NT2/D1 (cell line): Measurements from ENCODE around the gene ZFHX3.

ENCODE experiments used
- DNase-seq: peaks from one replicate; pipeline ENCODE4 v3.0.0-alpha.2; 2011; ENCODE audit warnings: low read depth, low spot score
- H3K27me3 ChIP-seq: 2 replicates; pipeline ENCODE4 v1.6.0; 2011; ENCODE audit warnings: mild to moderate bottlenecking; ENCODE audit not compliant: insufficient read length, insufficient read depth
- H3K36me3 ChIP-seq: 2 replicates; pipeline ENCODE4 v1.6.1; 2011; ENCODE audit warnings: mild to moderate bottlenecking, low read length, mixed read lengths; ENCODE audit not compliant: insufficient read depth, insufficient read length
- H3K4me1 ChIP-seq: 2 replicates; pipeline ENCODE4 v1.5.1; 2011; ENCODE audit not compliant: insufficient read depth, insufficient read length
- H3K4me3 ChIP-seq: 2 replicates; pipeline ENCODE4 v1.5.1; 2011; ENCODE audit warnings: low read depth; ENCODE audit not compliant: insufficient read length
- H3K9ac ChIP-seq: 2 replicates; pipeline ENCODE4 v1.6.0; 2011; ENCODE audit warnings: low read depth; ENCODE audit not compliant: insufficient read length
- H3K9me3 ChIP-seq: 2 replicates; pipeline ENCODE4 v1.5.1; 2011; ENCODE audit warnings: mild to moderate bottlenecking, low read length; ENCODE audit not compliant: insufficient read depth
- SUZ12 ChIP-seq: IDR thresholded peaks from 2 replicates; pipeline ENCODE4 v1.6.1; 2011; ENCODE audit not compliant: insufficient read length, insufficient read depth; ENCODE audit errors: extremely low read depth
- YY1 ChIP-seq: IDR thresholded peaks from 2 replicates; pipeline ENCODE4 v1.6.1; 2011; ENCODE audit not compliant: insufficient read length, insufficient read depth
- ZNF274 ChIP-seq: IDR thresholded peaks from 2 replicates; pipeline ENCODE4 v1.6.1; 2011; ENCODE audit warnings: mild to moderate bottlenecking, low read depth, low read length

ZFHX3 gene

DNA sequence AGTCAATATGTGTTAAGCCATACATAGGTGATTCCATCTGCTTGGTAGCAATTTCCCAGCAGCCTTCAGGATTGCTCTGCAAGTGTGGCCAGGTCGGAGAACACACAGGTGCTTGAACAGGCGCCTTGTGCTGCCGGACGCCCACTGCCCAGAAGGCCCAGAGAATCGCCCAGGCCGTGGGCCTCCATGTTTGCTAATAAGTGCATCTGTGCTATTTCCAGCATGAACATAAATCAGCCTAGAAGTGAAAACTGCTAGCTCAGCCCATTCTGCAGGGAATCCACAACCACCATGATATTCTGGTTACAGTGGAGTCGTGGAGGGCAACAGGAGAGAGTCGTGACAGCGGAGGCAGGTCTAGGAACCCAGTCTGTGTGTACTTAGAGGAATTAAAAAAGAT is 78.1 kb downstream of the ZFHX3 start:
- Histone ChIP-seq H3K27me3 (no peaks in the 10 kb centered on the region), H3K4me1 (no peaks in the 10 kb centered on the region), H3K36me3 (no peaks in the 10 kb centered on the region), H3K9me3 (no peaks in the 10 kb centered on the region), H3K4me3 (no peak overlapping the region), H3K9ac (no peak overlapping the region)
- no peak for DNase-seq
- no peak for TF ChIP-seq SUZ12
- no peak for TF ChIP-seq ZNF274
- no peak for TF ChIP-seq YY1

DNA sequence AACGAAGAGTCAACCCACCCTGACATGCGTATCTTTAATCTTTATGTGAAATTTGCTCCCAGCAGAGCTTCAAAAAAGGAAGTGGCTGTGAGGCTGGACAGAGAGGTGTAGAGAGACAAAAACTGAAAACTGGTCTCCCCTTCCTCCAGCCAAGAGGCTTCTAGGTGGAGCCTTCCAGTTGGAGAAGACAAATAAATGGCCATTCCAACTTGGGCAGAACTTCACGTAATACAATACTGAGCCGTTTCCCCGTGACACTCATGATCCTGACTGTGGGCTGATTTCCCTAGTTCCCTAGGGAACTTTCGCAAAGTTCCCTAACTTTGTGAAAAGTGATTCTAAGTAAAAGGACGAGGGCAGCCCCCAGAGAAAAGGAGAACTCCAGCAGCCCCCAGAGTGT is 78.8 kb downstream of the ZFHX3 start:
- no peak for DNase-seq
- no peak overlapping the region for H3K9ac ChIP-seq
- no peaks in the 10 kb centered on the region for H3K27me3 ChIP-seq
- no peaks in the 10 kb centered on the region for H3K4me1 ChIP-seq
- TF ChIP-seq ZNF274: no peak
- no peak for TF ChIP-seq YY1
- no peak for TF ChIP-seq SUZ12
- H3K4me3 ChIP-seq: no peak overlapping the region
- no peaks in the 10 kb centered on the region for H3K36me3 ChIP-seq
- H3K9me3 ChIP-seq: no peaks in the 10 kb centered on the region

DNA sequence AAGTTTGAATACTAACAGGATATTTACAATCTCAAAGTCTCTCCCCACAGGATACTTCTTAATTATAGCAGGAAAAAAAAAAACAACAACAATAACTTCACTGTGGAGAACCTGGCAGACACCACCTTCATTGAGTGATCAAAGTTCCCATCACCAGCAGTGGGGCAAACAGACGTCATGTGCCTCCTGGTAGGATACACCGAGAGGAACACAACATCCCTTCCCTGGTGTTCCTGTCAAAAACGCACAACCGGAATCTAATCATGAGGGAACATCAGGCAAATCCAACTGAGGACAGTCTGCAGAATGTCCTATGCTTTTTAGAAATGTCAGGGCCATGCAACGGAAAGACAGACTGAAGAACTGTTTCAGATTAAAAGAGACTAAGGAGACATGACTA is 80.0 kb downstream of the ZFHX3 start:
- no peak overlapping the region for H3K9ac ChIP-seq
- TF ChIP-seq SUZ12: no peak
- no peak for TF ChIP-seq YY1
- no peak for TF ChIP-seq ZNF274
- no peaks in the 10 kb centered on the region for H3K9me3 ChIP-seq
- H3K4me3 ChIP-seq: no peak overlapping the region
- DNase-seq: no peak
- no peaks in the 10 kb centered on the region for H3K4me1 ChIP-seq
- no peaks in the 10 kb centered on the region for H3K36me3 ChIP-seq
- H3K27me3 ChIP-seq: no peaks in the 10 kb centered on the region

DNA sequence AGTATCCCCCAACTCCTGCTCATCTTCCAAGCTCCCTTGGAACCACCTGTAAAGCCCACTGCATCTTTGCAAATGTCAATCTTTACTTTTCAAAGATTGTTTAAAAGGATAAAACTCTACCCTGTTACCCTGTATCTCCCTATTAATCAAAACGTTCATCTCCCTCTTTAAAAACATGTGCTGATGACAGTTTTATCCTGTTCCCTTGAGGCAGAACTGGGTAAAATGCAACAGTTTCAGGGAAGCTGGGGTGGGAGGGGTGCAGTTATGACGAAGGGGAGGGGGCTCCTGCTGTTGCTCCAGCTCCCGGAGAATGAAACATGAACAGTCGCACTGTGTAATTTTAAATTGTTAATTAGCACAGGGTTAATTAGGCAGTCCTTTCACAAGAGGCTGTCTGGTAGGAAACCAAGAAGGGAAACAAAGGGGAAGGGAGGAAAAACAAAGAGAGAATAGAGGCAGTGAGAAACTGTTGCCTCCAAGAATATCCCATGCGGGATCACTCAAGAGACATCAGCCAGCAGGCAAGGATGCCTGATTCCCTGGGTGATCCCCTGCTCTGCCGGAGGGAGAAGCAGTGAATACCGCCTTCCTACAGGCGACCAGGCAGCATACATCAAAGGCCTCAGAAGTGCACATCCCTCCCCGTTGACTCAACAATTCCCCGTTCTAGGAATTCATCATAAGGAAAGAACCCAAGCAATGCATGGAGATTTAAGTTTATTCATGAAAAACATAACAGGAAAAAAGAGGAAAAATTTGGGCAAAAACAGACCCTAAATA is 84.2 kb downstream of the ZFHX3 start:
- TF ChIP-seq SUZ12: no peak
- no peak for TF ChIP-seq YY1
- no peak for TF ChIP-seq ZNF274

DNA sequence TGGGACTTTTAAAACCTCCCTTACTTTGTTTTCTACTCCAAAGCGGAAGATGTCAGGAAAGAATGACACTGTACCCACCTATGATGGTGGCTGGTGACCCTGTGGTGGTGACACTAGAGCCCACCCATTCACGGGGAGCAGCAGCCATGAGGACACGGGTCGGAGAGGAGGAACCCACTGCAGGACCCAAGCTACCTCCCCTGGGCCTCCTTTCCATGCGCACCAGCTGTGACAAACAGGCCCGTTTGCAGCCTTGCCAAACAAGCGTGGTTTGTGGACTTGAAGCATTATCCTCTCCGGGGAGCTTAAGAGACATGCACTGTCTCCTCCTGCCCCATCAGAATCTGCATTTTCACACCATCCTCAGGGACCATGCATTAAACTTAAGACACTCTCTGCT is 85.6 kb downstream of the ZFHX3 start:
- Histone ChIP-seq H3K9ac (no peak overlapping the region), H3K9me3 (no peaks in the 10 kb centered on the region), H3K27me3 (peaks cover 4% of the 10 kb centered on the region), H3K4me1 (no peaks in the 10 kb centered on the region), H3K4me3 (no peak overlapping the region), H3K36me3 (peaks cover 20% of the 10 kb centered on the region)
- TF ChIP-seq ZNF274 (no peak), YY1 (no peak), SUZ12 (no peak)
- DNase-seq: no peak

More for the DNA sequence above, 84.2 kb downstream of the ZFHX3 start:
- H3K9ac ChIP-seq: no peak overlapping the region
- H3K4me3 ChIP-seq: no peak overlapping the region
- DNase-seq: no peak
- H3K4me1 ChIP-seq: no peaks in the 10 kb centered on the region
- H3K27me3 ChIP-seq: no peaks in the 10 kb centered on the region
- peaks cover 9% of the 10 kb centered on the region for H3K36me3 ChIP-seq
- no peaks in the 10 kb centered on the region for H3K9me3 ChIP-seq

DNA sequence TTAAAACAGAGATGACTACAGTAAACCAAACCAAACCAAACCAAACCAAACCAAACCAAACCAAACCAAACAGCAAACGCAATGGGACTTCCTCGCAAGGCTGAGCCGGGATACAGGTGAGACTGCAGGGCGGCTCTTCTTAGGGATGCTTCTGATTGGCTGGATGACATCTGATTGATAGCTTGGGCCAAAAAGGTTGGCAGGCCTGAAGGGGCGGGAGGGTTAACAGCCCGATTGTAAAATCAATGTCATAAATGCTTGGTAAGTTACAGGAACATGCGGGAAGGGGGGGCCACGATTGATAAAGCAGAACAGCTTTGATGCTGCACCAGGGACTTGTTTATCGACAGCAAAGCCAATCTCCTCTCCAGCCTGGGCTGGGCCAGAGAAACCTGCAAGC is 86.1 kb downstream of the ZFHX3 start:
- Histone ChIP-seq H3K9ac (no peak overlapping the region), H3K9me3 (no peaks in the 10 kb centered on the region), H3K4me1 (no peaks in the 10 kb centered on the region), H3K36me3 (peaks cover 23% of the 10 kb centered on the region), H3K27me3 (peaks cover 4% of the 10 kb centered on the region), H3K4me3 (no peak overlapping the region)
- no peak for DNase-seq
- no peak for TF ChIP-seq ZNF274
- no peak for TF ChIP-seq YY1

DNA sequence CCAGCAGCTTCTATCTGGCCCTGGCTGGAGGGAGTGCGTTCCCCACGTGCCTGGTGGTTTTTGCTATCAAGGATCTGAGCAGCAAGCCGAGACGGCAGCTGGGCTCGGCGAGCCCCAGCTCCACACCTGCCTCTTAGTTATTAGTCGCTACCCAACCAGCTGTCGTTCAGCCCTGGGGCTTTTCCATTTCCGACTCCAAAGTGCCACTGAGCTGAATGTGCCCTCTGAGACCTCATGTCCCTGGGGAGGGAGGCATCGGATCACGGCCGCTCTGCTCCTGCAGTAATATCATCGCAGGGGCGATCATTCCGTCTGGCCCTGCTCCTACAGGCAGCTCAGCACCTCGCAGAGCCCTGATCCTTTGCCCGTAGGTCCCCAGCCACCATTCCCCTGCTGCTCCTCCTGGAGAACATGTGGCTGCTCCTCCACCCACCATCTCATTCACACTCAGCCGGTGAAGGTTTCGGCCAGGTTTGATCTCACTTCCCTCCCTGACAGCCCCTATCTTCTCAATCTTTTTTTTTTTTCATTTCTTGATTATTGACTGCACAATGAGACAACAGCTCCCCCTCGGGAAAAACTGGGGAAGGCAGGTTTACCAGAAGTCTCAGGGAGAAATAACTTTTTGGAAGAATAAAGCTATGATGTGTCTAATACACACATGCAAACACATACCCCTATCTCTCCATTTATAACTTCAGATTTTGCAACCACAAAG is 86.7 kb downstream of the ZFHX3 start:
- no peaks in the 10 kb centered on the region for H3K9me3 ChIP-seq
- H3K4me1 ChIP-seq: no peaks in the 10 kb centered on the region
- peaks cover 23% of the 10 kb centered on the region for H3K36me3 ChIP-seq
- TF ChIP-seq ZNF274: no peak
- no peak for DNase-seq
- H3K9ac ChIP-seq: no peak overlapping the region
- H3K27me3 ChIP-seq: peaks cover 4% of the 10 kb centered on the region
- H3K4me3 ChIP-seq: no peak overlapping the region
